NCI-H146 treated with DMSO at 0.1 percent for 48 hours (cell line): ENCODE results near the gene ELP5.

Experiments used
- DNase-seq: peaks from one replicate; lab custom pipeline; 2025; ENCODE audit not compliant: unreplicated experiment; lab: John Stamatoyannopoulos, UW

The ELP5 gene

GRCh38 chr17:7308625-7309433, 56.8 kb downstream of the ELP5 start:
- DNase-seq = peak; percentile 24
